B cell (primary cell): ENCODE results near the gene NPAS3. TPM values are rescaled to one million over a fixed set of nuclear protein-coding genes. Genes with fewer than 3 reads are reported as not detected.

Source experiments
- ATAC-seq: fragments of 200-7000 bp; cut with Tn5 transposase; one replicate; pipeline ENCODE4 v1.10.0; 2021; ENCODE audit warnings: low read depth, mild to moderate bottlenecking, moderate number of reproducible peaks, moderate library complexity
- CTCF ChIA-PET: fragments of 350-600 bp; sonication (Branson Sonifier 250); formaldehyde crosslinking; loops from one replicate; lab custom pipeline; 2021; ENCODE audit warnings: antibody characterized with exemption, inconsistent platforms; lab: Charles Lee
- POLR2A ChIA-PET: fragments of 350-600 bp; sonication (Branson Sonifier 250); formaldehyde crosslinking; loops from one replicate; lab custom pipeline; 2021; ENCODE audit warnings: antibody characterized with exemption; lab: Charles Lee
- DNase-seq: peaks from one replicate; pipeline ENCODE4 v3.0.0; 2013
- H2AFZ ChIP-seq: 2 replicates; pipeline ENCODE4 v1.6.1; 2012; ENCODE audit warnings: mild to moderate bottlenecking, low read depth, low read length; ENCODE audit not compliant: insufficient read depth, poor library complexity, severe bottlenecking
- H3K27ac ChIP-seq, 2 donors: 1 replicate in 1 of 2; 2 replicates in 1 of 2; pipeline ENCODE4 v1.5.1; 2012 to 2013; ENCODE audit warnings: low read length in 2 of 2, mild to moderate bottlenecking in 2 of 2, moderate library complexity in 1 of 2
- H3K27me3 ChIP-seq, 4 experiments: fragments of 200-600 bp in 1 of 4; sonication (generic) in 1 of 4; replicated peaks in 1 of 4; 1 replicate in 2 of 4; 2 replicates in 2 of 4; pipeline versions ENCODE4 v1.6.1 to v1.7.0; 2013 to 2016; ENCODE audit warnings: low read length in 3 of 4, mild to moderate bottlenecking in 2 of 4, mixed read lengths in 1 of 4, moderate library complexity in 1 of 4; ENCODE audit not compliant: insufficient read depth in 4 of 4, control insufficient read depth in 3 of 4; ENCODE audit errors: control extremely low read depth in 1 of 4
- H3K36me3 ChIP-seq, 2 experiments: replicated peaks in 1 of 2; 1 replicate in 1 of 2; 2 replicates in 1 of 2; pipeline versions ENCODE4 v1.6.1 to v1.7.1; 2013; ENCODE audit warnings: low read length in 1 of 2; ENCODE audit not compliant: insufficient read depth in 2 of 2, control insufficient read depth in 1 of 2; ENCODE audit errors: control extremely low read depth in 1 of 2, extremely low read depth in 1 of 2
- H3K4me1 ChIP-seq, 2 donors: fragments of 200-600 bp in 1 of 2; sonication (generic) in 1 of 2; 1 replicate in 1 of 2; 2 replicates in 1 of 2; pipeline versions ENCODE4 v1.5.1 to v1.6.1; 2013 to 2017; ENCODE audit warnings: low read length in 2 of 2; ENCODE audit not compliant: control insufficient read depth in 2 of 2, insufficient read depth in 2 of 2
- H3K4me2 ChIP-seq: replicated peaks from 2 replicates; pipeline ENCODE3; 2012; ENCODE audit warnings: mild to moderate bottlenecking, low read depth, low read length; ENCODE audit not compliant: poor library complexity, severe bottlenecking
- H3K4me3 ChIP-seq, 5 experiments: fragments of 200-600 bp in 1 of 5; sonication (generic) in 1 of 5; 1 replicate in 3 of 5; 2 replicates in 2 of 5; pipeline versions ENCODE4 v1.5.1 to v1.7.0; 2011 to 2016; ENCODE audit warnings: low read length in 4 of 5, mild to moderate bottlenecking in 4 of 5, low read depth in 2 of 5, control low read depth in 1 of 5, moderate library complexity in 1 of 5; ENCODE audit not compliant: insufficient read depth in 1 of 5; ENCODE audit errors: control extremely low read depth in 1 of 5, extremely low read depth in 1 of 5
- H3K79me2 ChIP-seq: fragments of 200-600 bp; sonication (generic); one replicate; pipeline ENCODE4 v1.6.0; 2016; ENCODE audit warnings: low read length; ENCODE audit not compliant: control insufficient read depth, insufficient read depth
- H3K9ac ChIP-seq: fragments of 200-600 bp; sonication (generic); 2 replicates; pipeline ENCODE4 v1.6.1; 2017; ENCODE audit warnings: mild to moderate bottlenecking, low read length, moderate library complexity
- H3K9me3 ChIP-seq, 3 donors: one replicate each; pipeline versions ENCODE4 v1.6.1 to v1.7.1; 2013; ENCODE audit warnings: low read length in 2 of 3; ENCODE audit not compliant: control insufficient read depth in 2 of 3, insufficient read depth in 1 of 3; ENCODE audit errors: control extremely low read depth in 1 of 3
- H4K20me1 ChIP-seq: 2 replicates; pipeline ENCODE4 v1.6.0; 2012; ENCODE audit warnings: mild to moderate bottlenecking, low read length; ENCODE audit not compliant: insufficient read depth, control insufficient read depth, poor library complexity, severe bottlenecking
- H3K27ac Mint-ChIP-seq: one replicate; pipeline ENCODE4 v1.8.0; 2021; ENCODE audit warnings: mixed read lengths
- H3K27me3 Mint-ChIP-seq: one replicate; pipeline ENCODE4 v1.8.0; 2021; ENCODE audit warnings: mixed read lengths
- H3K4me1 Mint-ChIP-seq: one replicate; pipeline ENCODE4 v1.8.0; 2021; ENCODE audit warnings: mixed read lengths
- H3K4me3 Mint-ChIP-seq: one replicate; pipeline ENCODE4 v1.8.0; 2021; ENCODE audit warnings: mixed read lengths
- H3K9me3 Mint-ChIP-seq: one replicate; pipeline ENCODE4 v1.8.0; 2022; ENCODE audit warnings: mixed read lengths; ENCODE audit not compliant: insufficient read depth
- CTCF ChIP-seq: fragments of 200-600 bp; IDR thresholded peaks from one replicate; pipeline ENCODE4 v1.8.0; 2022; ENCODE audit warnings: antibody characterized with exemption, mild to moderate bottlenecking
- EZH2 ChIP-seq: IDR thresholded peaks from 2 replicates; pipeline ENCODE4 v1.6.1; 2012; ENCODE audit warnings: borderline replicate concordance, low read depth, mild to moderate bottlenecking, moderate library complexity, low read length; ENCODE audit not compliant: insufficient read depth, poor library complexity, severe bottlenecking
- WGBS: methylation state at CpG from one replicate; pipeline ENCODE4 v1.1.5; 2013; ENCODE audit warnings: missing lambda C conversion rate; ENCODE audit not compliant: insufficient coverage; 5-methylcytosine and 5-hydroxymethylcytosine counted together
- intact Hi-C: fragments of 100-400 bp; cut with micrococcal nuclease; formaldehyde crosslinking; loops from one replicate; pipeline ENCODE4 v1.10.0; 2022
- polyA plus RNA-seq: library from polyadenylated mRNA; depleted of rRNA; stranded (reverse); fragments of >200 nt; gene quantifications from 2 replicates; pipeline ENCODE4 v1.2.3, GENCODE V29; 2012
- total RNA-seq, 2 donors: library from RNA; stranded (reverse); fragments of 120-200 nt in 1 of 2; gene quantifications; 1 replicate in 1 of 2; 2 replicates in 1 of 2; pipeline versions ENCODE4 v1.2.3 to v1.2.4, GENCODE V29; 2013 to 2022

NPAS3 gene
- total and polyA plus RNA-seq, 2 donors (not counting 1 experiment from before 2014, with no cell fraction given) = not detected

- Mint-ChIP-seq H3K4me3 (no peak overlapping the region), H3K27me3 (peaks cover 5% of the 10 kb centered on the region), H3K9me3 (no peaks in the 10 kb centered on the region), H3K27ac (no peak overlapping the region), H3K4me1 (no peaks in the 10 kb centered on the region)
- Histone ChIP-seq H3K9me3 (no peaks in the 10 kb centered on the region), H3K36me3 (no peaks in the 10 kb centered on the region), H4K20me1 (no peaks in the 10 kb centered on the region), H3K27me3 (no peaks in the 10 kb centered on the region), H2AFZ (no peak overlapping the region), H3K27ac (no peak overlapping the region), H3K79me2 (no peaks in the 10 kb centered on the region), H3K4me3 (no peak overlapping the region), H3K9ac (no peak overlapping the region), H3K4me1 (no peaks in the 10 kb centered on the region), H3K4me2 (no peak overlapping the region)
- intact Hi-C loops = no loop called here
- 74% methylated on average over 4 of the region's 8 CpGs for WGBS
- TF ChIP-seq EZH2 = no peak
- no peak for TF ChIP-seq CTCF
- no peak for ATAC-seq
- ChIA-PET POLR2A (no interaction called here), CTCF (no interaction called here)
- no peak for DNase-seq
These were observed 907.6 kb downstream of the NPAS3 start for GRCh38 chr14:33846100-33846824.

GRCh38 chr14:33847066-33847465, 908.4 kb downstream of the NPAS3 start:
- WGBS = no CpG with 5 or more reads among the region's 1 CpG
- no peaks in the 10 kb centered on the region for H3K9me3 ChIP-seq
- H2AFZ ChIP-seq = no peak overlapping the region
- H3K79me2 ChIP-seq = no peaks in the 10 kb centered on the region
- ATAC-seq = no peak
- CTCF ChIA-PET = interaction anchor here (1.2 kb wide), 1 partner anchor 9 kb away, joined by 4 read pairs; no protein-coding TSS in a partner anchor
- H3K27me3 ChIP-seq = no peaks in the 10 kb centered on the region
- POLR2A ChIA-PET = no interaction called here
- no peak for DNase-seq
- H3K4me3 Mint-ChIP-seq = no peak overlapping the region
- H3K36me3 ChIP-seq = no peaks in the 10 kb centered on the region
- H3K4me2 ChIP-seq = no peak overlapping the region
- no peaks in the 10 kb centered on the region for H3K9me3 Mint-ChIP-seq
- no peak overlapping the region for H3K27ac Mint-ChIP-seq
- no peak overlapping the region for H3K4me3 ChIP-seq
- H4K20me1 ChIP-seq = no peaks in the 10 kb centered on the region
- peaks cover 5% of the 10 kb centered on the region for H3K27me3 Mint-ChIP-seq
- no peaks in the 10 kb centered on the region for H3K4me1 ChIP-seq
- H3K4me1 Mint-ChIP-seq = no peaks in the 10 kb centered on the region
- TF ChIP-seq EZH2 (no peak), CTCF (no peak)
- intact Hi-C loops = no loop called here
- no peak overlapping the region for H3K9ac ChIP-seq
- H3K27ac ChIP-seq = no peak overlapping the region
